Measurements from ENCODE around the gene MYO15B.

DNA sequence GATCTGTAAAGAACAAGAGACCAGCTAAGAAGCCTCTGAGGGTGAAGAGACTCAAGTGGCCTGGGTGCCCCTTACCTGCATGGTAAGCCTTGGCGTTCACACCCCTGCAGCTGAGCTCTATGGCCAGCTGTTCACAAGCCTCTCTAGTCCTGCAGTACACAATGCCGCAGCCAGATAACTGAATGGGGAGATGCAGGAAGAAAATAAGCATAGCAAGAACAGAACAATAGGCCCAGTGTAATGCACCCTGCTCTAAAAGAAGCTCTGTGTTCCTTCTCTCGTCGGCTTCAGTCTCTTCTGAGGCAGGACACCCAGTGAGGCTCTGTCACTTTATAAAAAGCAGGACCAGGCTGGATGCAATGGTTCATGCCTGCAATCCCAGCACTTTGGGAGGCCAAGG, 73.9 kb downstream of the MYO15B start:
- no peak for TF ChIP-seq POLR2A (IDR thresholded peaks at IDR 0.05; ENCODE audit: low read depth, low read length)
- TF ChIP-seq TAF1 (IDR thresholded peaks at IDR 0.05; ENCODE audit: borderline replicate concordance, low read depth, low read length) = no peak
